HL-60 (cell line): Measurements from ENCODE around the gene RAMACL.

Experiments used
- DNase-seq, 2 experiments: peaks; one replicate each; pipeline ENCODE4 v3.0.0-alpha.2; 2010 to 2020; ENCODE audit warnings: low read depth in 1 of 2, low spot score in 1 of 2
- H3K27ac ChIP-seq: fragments of 250-450 bp; sonication (Bioruptor Pico); replicated peaks from 2 replicates; pipeline ENCODE4 v1.5.1; 2020; ENCODE audit warnings: mild to moderate bottlenecking, moderate library complexity
- H3K27me3 ChIP-seq: fragments of 250-450 bp; sonication (Bioruptor Pico); 2 replicates; pipeline ENCODE4 v1.5.1; 2021; ENCODE audit warnings: mild to moderate bottlenecking, moderate library complexity; ENCODE audit not compliant: insufficient read depth, poor library complexity, severe bottlenecking
- H3K4me3 ChIP-seq: replicated peaks from 2 replicates; pipeline ENCODE4 v1.5.1; 2011; ENCODE audit warnings: mild to moderate bottlenecking, control low read depth, low read length; ENCODE audit not compliant: insufficient read depth
- CTCF ChIP-seq: IDR thresholded peaks from one replicate; pipeline ENCODE4 v1.5.1; 2011; ENCODE audit warnings: low read length, control low read depth, inconsistent platforms; ENCODE audit not compliant: insufficient read depth
- GABPA ChIP-seq: IDR thresholded peaks from 2 replicates; pipeline ENCODE4 v1.6.1; 2012; ENCODE audit warnings: low read depth
- POLR2AphosphoS5 ChIP-seq: IDR thresholded peaks from 2 replicates; pipeline ENCODE4 v1.6.1; 2012; ENCODE audit warnings: low read depth
- REST ChIP-seq: IDR thresholded peaks from 2 replicates; pipeline ENCODE4 v1.6.1; 2012; ENCODE audit warnings: low read depth; ENCODE audit not compliant: insufficient replicate concordance
- SPI1 ChIP-seq: IDR thresholded peaks from 2 replicates; pipeline ENCODE4 v1.6.1; 2012; ENCODE audit warnings: low read depth, mild to moderate bottlenecking, borderline replicate concordance

The RAMACL gene

GRCh38 chr6:166632731-166633130 lies 46.3 kb upstream of the RAMACL start:
- H3K27ac ChIP-seq = no peak overlapping the region
- DNase-seq = no peak
- H3K4me3 ChIP-seq = no peak overlapping the region
- TF ChIP-seq GABPA (no peak), SPI1 (no peak), CTCF (no peak), POLR2AphosphoS5 (no peak), REST (no peak)
- no peaks in the 10 kb centered on the region for H3K27me3 ChIP-seq

- Histone ChIP-seq H3K27me3 (no peaks in the 10 kb centered on the region), H3K27ac (no peak overlapping the region), H3K4me3 (no peak overlapping the region)
- TF ChIP-seq POLR2AphosphoS5 = no peak
- TF ChIP-seq GABPA = no peak
- TF ChIP-seq SPI1 = no peak
- TF ChIP-seq REST = no peak
- no peak for TF ChIP-seq CTCF
- DNase-seq = no peak
These were observed 44.0 kb upstream of the RAMACL start for GRCh38 chr6:166630462-166630861.

- DNase-seq = no peak
- Histone ChIP-seq H3K27me3 (no peaks in the 10 kb centered on the region), H3K27ac (no peak overlapping the region), H3K4me3 (no peak overlapping the region)
- TF ChIP-seq CTCF (no peak), SPI1 (no peak), GABPA (no peak), POLR2AphosphoS5 (no peak), REST (no peak)
These were observed 43.1 kb upstream of the RAMACL start for GRCh38 chr6:166629628-166630027.
